SKM-1 treated with dmso at 0.1 percent for 144 hours (cell line): Measurements from ENCODE around the gene NKAPL.

Source experiments
- DNase-seq: peaks from one replicate; lab custom pipeline; 2025; ENCODE audit not compliant: unreplicated experiment; lab: John Stamatoyannopoulos, UW

The NKAPL gene

GRCh38 chr6:28258877-28259777 is at the start of gene NKAPL:
Gene NKAPL, plus strand, starts transcription at chr6:28259297. Its CDS starts 75 bp downstream, at chr6:28259372.
- DNase-seq, result no peak

- DNase-seq, result peak; percentile 36
Observed at GRCh38 chr6:28209753-28210535, 49.2 kb upstream of the NKAPL start.

- no peak for DNase-seq
Observed at GRCh38 chr6:28211840-28212509, 47.1 kb upstream of the NKAPL start.

- DNase-seq, result no peak
Observed at GRCh38 chr6:28212510-28213212, 46.4 kb upstream of the NKAPL start.

- no peak for DNase-seq
Observed at GRCh38 chr6:28213213-28213523, 45.9 kb upstream of the NKAPL start.

GRCh38 chr6:28215425-28215824 is 43.7 kb upstream of the NKAPL start:
- no peak for DNase-seq

GRCh38 chr6:28217890-28218289 is 41.2 kb upstream of the NKAPL start:
- no peak for DNase-seq

GRCh38 chr6:28218312-28219248 is 40.5 kb upstream of the NKAPL start:
- peak; percentile 36 for DNase-seq

GRCh38 chr6:28220257-28221133 is 38.6 kb upstream of the NKAPL start:
- no peak for DNase-seq

- DNase-seq, result no peak
Observed at GRCh38 chr6:28224131-28225055, 34.7 kb upstream of the NKAPL start.

GRCh38 chr6:28225056-28225834 is 33.9 kb upstream of the NKAPL start, which contains the start of gene ZSCAN9:
Gene ZSCAN9, plus strand, starts transcription at chr6:28225275. Its CDS starts 1,810 bp downstream, at chr6:28227085.
- peak; percentile 47 for DNase-seq

- DNase-seq, result no peak
Observed at GRCh38 chr6:28226460-28226859, 32.6 kb upstream of the NKAPL start.

- DNase-seq, result no peak
Observed at GRCh38 chr6:28232785-28233184, 26.3 kb upstream of the NKAPL start.

GRCh38 chr6:28235912-28236452 is 23.1 kb upstream of the NKAPL start:
- peak; percentile 17 for DNase-seq

- no peak for DNase-seq
Observed at GRCh38 chr6:28239636-28240035, 19.5 kb upstream of the NKAPL start.

GRCh38 chr6:28240471-28240870 is 18.6 kb upstream of the NKAPL start:
- no peak for DNase-seq

- DNase-seq, result no peak
Observed at GRCh38 chr6:28243946-28244345, 15.2 kb upstream of the NKAPL start.
